Measurements from ENCODE around the gene ASPM.
"Not testable (repeated sequence)": the region's sequence is repeated elsewhere in the genome, so short reads cannot be mapped to it uniquely, and the experiment has no call there.

ASPM gene

GRCh38 chr1:197145446-197146024 lies 934 bp downstream of the ASPM start:
- no peak for DNase-seq (ENCODE audit: low read depth in 2 of 2)

DNA sequence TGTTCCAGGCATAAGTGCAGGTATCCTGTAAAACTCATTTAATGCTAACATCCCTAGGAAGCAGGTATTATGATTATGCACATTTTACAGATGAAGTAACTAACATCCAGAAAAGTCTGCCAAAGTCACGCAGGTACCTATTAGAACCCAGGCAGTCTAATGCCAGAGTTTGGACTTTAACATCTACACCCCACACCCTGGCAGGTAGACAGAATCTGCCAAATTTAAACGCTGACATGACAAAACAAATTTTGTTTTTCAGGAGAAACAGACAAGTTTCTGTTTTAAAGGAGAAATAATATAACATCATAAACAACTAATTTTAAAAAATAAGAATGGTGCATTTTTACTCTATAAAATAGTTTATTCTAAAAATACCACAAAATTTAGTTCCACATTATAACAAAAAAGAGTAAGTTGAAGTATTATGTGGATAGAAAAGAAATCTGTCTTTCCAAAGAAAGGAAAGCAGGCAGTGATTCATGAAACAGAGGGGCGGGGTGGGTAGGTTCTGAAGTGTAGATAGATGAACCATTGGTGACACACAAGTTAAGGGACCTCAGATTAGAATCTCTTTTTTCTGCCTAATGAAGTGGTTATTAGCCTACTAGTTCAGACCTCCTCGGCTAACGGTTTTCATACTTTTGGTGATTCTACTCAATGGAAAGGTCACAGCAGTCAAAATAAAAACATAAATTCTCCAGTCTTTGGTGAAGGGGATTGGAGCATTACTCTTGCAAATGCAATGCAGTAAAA lies 1.7 kb downstream of the ASPM start:
- DNase-seq (ENCODE audit: low read depth in 2 of 2), result no peak

DNA sequence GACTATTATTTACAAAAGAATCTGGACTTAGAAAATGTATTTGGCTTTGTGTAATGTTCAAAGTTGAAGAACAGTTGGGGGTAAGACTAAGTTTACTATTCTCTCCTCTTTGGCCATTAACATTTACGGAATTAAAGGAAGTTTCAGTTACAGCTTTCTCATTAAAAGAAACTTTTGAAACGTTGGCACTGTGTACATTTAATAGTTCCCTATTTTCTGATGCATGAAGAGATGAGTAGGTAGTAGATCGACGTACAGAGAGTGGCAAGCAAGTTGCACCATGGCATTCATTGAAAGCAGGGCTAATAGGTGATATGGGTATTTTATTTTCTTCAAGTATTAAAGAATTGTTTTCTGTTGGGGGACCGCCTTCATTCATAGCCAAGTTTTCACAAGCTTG lies 3.2 kb downstream of the ASPM start:
- DNase-seq (ENCODE audit: low read depth in 2 of 2), result no peak

DNA sequence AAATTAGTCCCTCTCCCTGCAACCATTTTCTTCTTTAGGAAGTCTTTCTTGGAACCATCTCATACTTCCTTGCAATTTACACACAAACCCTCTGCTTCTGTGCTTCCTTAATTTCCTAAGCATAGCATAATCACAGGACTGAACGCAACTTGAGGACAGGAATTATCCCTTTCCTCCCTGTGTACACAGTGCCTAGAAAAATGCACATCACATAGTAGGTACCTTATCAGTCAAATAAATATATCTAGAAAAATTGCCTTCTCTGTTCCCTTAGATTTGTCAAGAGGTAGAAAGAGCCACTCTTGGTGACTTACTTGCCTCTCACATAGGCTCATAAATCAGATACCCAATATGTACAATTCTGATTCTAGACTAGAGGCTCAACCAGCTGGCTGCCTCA lies 4.9 kb downstream of the ASPM start:
- DNase-seq (ENCODE audit: low read depth in 2 of 2), result no peak

- DNase-seq (ENCODE audit: low read depth in 2 of 2), result peak in 1 of 2 experiments; percentile 41
Observed at GRCh38 chr1:197140121-197140520, 6.3 kb downstream of the ASPM start.

GRCh38 chr1:197139169-197139568 lies 7.3 kb downstream of the ASPM start:
- DNase-seq (ENCODE audit: low read depth in 2 of 2), result no peak

DNA sequence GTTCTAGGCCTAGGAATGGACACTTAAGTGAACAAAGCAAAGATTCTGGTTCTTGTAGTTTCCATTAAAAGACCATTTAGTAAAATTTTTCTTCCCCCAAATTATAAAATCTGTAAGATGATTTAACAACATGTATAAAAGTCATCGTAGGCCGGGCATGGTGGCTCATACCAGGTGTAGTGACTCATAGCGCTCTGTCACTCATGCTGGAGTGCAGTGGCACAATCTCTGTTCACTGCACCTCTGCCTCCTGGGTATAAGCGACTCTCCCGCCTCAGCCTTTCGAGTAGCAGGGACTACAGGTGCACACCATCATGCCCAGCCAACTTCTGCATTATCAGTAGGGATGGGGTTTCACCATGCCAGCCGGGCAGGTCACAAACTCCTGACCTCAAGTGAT lies 9.1 kb downstream of the ASPM start:
- no peak for DNase-seq (ENCODE audit: low read depth in 2 of 2)

GRCh38 chr1:197130677-197131304 lies 15.7 kb downstream of the ASPM start:
- DNase-seq (ENCODE audit: low read depth in 2 of 2), result peak in 1 of 2 experiments; percentile 38

GRCh38 chr1:197129698-197130097 lies 16.8 kb downstream of the ASPM start:
- no peak for DNase-seq (ENCODE audit: low read depth in 2 of 2)

GRCh38 chr1:197127246-197127912 lies 19.1 kb downstream of the ASPM start:
- DNase-seq (ENCODE audit: low read depth in 2 of 2), result peak; percentile 42 to 46

GRCh38 chr1:197126691-197127090 lies 19.8 kb downstream of the ASPM start:
- DNase-seq (ENCODE audit: low read depth in 2 of 2), result no peak

- no peak for DNase-seq (ENCODE audit: low read depth in 2 of 2)
Observed at GRCh38 chr1:197124376-197124775, 22.1 kb downstream of the ASPM start.

DNA sequence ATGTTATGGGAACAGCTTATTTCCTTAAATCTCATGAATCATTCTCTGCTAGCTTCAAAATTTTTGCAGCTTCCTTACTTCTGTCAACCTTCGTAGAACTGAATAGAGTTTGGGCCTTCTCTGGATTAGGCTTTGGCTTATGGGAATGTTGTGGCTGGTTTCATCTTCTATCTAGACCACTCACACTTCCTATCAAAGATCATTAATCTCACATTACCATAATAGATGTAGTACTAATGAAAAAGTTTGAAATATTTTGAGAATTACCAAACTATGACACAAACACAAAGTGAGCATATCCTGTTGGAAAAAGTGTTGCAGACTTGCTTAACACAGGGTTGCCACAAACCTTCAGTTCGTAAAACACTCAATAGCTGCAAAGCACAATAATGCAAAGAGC lies 30.3 kb downstream of the ASPM start:
- DNase-seq (ENCODE audit: low read depth in 2 of 2), result no peak

DNA sequence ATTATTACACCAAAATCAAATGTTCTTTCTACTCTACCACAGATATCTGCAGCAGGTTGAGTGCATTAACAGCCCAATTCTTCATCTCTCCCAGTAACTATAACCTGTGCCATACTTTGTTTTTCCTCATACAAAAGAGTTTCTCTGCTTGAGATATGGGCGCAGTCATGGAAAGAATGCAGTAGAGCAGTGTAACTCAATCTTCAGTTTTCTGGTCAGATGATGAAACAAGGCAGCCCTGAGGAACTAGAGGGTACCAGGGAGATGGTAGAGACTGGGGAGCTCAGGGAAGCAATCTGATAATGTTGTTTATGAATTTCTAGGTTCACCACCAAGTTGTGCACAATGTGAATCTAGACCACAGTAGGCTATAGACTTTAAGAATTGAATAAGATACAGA lies 39.6 kb downstream of the ASPM start:
- DNase-seq (ENCODE audit: low read depth in 2 of 2), result no peak

DNA sequence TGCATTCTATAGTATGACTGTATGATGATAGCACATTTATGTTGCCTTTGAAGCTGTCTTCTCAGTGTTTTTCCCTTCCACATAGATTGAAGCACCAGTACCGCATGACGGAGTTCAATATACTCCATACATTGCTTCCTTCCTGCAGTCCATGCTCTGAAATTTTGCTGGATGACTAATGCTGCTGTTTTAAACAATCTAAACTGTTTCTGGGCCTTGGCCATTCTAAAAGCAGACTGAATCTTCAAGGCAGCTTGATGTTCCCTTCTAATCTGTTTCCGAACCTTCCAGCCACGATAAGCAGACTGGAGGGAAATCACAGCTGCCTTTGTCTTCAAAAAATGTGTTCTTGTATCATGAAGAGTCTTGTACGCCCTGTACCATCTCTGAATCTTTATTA lies 43.2 kb downstream of the ASPM start:
- DNase-seq (ENCODE audit: low read depth in 2 of 2), result no peak

DNA sequence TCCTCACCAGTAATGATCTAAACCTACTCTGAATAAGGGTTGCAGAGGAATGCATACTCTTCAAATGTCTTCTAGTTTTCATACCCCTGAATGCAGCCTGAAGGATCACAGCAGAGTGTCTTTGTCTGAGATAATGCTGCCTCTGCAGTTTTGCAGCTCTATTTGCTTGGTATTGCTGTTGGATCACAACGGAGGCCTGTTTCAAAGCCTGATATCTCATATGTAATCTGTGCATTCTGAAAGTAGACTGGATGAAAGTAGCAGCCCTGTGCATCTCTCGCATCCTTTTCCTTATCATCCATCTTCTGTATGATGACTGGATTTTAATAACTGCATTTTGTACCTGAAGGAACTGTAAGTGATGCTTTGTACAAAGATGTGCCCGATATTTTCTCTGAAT lies 44.5 kb downstream of the ASPM start:
- DNase-seq (ENCODE audit: low read depth in 2 of 2), result no peak

- DNase-seq (ENCODE audit: low read depth in 2 of 2), result no peak
Observed at GRCh38 chr1:197100677-197101076, 45.8 kb downstream of the ASPM start.

- DNase-seq (ENCODE audit: low read depth in 2 of 2), result no peak
Observed at GRCh38 chr1:197099444-197099843, 47.0 kb downstream of the ASPM start.

- DNase-seq (ENCODE audit: low read depth in 2 of 2), result not testable (repeated sequence)
Observed at GRCh38 chr1:197096971-197097370, 49.5 kb downstream of the ASPM start.

GRCh38 chr1:197096137-197096536 lies 50.3 kb downstream of the ASPM start:
- DNase-seq (ENCODE audit: low read depth in 2 of 2), result no peak

GRCh38 chr1:197093226-197093885 lies 53.1 kb downstream of the ASPM start:
- DNase-seq (ENCODE audit: low read depth in 2 of 2), result no peak

- no peak for DNase-seq (ENCODE audit: low read depth in 2 of 2)
Observed at GRCh38 chr1:197092491-197093023, 53.9 kb downstream of the ASPM start.

Data from fibroblast of skin of left quadriceps (primary cell).